ENCODE data around the gene ZKSCAN2. TPM values are rescaled to one million over a fixed set of nuclear protein-coding genes. Genes with fewer than 3 reads are reported as not detected.

ZKSCAN2 gene
- total and polyA plus RNA-seq, 4 donors: 0.47 to 3.4 (median 1.7) TPM

DNA sequence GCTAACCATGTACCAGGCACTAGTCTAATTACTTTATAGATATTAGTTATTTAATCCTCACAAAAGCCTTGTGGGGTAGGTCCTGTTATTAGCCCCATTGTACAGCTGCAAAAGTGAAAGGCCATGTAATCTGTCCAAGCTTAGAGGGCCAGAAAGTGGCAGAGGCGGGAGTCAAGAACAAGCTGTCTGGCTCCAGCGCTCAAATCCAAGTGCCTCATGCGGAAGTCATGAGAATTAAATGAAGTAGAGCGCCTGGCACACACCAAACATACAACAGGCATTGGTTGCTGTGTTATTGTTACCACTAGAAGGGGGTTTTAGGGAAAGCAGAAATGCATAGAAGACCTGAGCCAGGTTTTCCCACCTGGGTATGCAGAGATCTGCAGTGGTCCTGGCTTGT, 39.7 kb downstream of the ZKSCAN2 start:
- Histone ChIP-seq H3K27ac (ENCODE audit: low read depth in 1 of 2, low read length in 2 of 2) (no peak overlapping the region), H3K9me3 (ENCODE audit: control insufficient read depth in 4 of 4, low read length in 3 of 4) (no peaks in the 10 kb centered on the region), H3K9ac (ENCODE audit: low read depth in 1 of 2, low read length in 2 of 2) (no peak overlapping the region), H3K4me1 (ENCODE audit: control insufficient read depth in 4 of 4, insufficient read depth in 4 of 4, low read length in 3 of 4) (peaks cover 0 to 9% (median 6%) of the 10 kb centered on the region in 4 donors), H3K4me3 (ENCODE audit: low read depth in 1 of 3, low read length in 3 of 3) (no peak overlapping the region), H3K36me3 (ENCODE audit: control insufficient read depth in 4 of 4, insufficient read depth in 3 of 4, low read depth in 1 of 4, low read length in 3 of 4) (no peaks in the 10 kb centered on the region), H3K27me3 (ENCODE audit: control insufficient read depth in 4 of 4, insufficient read depth in 4 of 4, low read length in 3 of 4) (no peaks in the 10 kb centered on the region)
- no peak for DNase-seq (ENCODE audit: low spot score)
- TF ChIP-seq RAD21 (IDR thresholded peaks at IDR 0.05) (no peak), TAF1 (conservative IDR thresholded peaks at IDR 0.05) (no peak), JUND (IDR thresholded peaks at IDR 0.05) (no peak), HNF4G (IDR thresholded peaks at IDR 0.05) (no peak), EGR1 (IDR thresholded peaks at IDR 0.05; ENCODE audit: low read depth in 2 of 2) (no peak), FOXA1 (IDR thresholded peaks at IDR 0.05) (no peak), YY1 (IDR thresholded peaks at IDR 0.05) (no peak), NR2F2 (IDR thresholded peaks at IDR 0.05) (no peak), GABPA (IDR thresholded peaks at IDR 0.05 in 1 of 2, conservative IDR thresholded peaks at IDR 0.05 in 1 of 2) (no peak), FOXA2 (IDR thresholded peaks at IDR 0.05) (no peak), SP1 (IDR thresholded peaks at IDR 0.05) (no peak), HNF4A (conservative IDR thresholded peaks at IDR 0.05) (no peak), RXRA (IDR thresholded peaks at IDR 0.05) (no peak)
- TF ChIP-seq, protein P1, sequence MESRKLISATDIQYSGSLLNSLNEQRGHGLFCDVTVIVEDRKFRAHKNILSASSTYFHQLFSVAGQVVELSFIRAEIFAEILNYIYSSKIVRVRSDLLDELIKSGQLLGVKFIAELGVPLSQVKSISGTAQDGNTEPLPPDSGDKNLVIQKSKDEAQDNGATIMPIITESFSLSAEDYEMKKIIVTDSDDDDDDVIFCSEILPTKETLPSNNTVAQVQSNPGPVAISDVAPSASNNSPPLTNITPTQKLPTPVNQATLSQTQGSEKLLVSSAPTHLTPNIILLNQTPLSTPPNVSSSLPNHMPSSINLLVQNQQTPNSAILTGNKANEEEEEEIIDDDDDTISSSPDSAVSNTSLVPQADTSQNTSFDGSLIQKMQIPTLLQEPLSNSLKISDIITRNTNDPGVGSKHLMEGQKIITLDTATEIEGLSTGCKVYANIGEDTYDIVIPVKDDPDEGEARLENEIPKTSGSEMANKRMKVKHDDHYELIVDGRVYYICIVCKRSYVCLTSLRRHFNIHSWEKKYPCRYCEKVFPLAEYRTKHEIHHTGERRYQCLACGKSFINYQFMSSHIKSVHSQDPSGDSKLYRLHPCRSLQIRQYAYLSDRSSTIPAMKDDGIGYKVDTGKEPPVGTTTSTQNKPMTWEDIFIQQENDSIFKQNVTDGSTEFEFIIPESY (IDR thresholded peaks at IDR 0.05): no peak
- TF ChIP-seq, protein P2, sequence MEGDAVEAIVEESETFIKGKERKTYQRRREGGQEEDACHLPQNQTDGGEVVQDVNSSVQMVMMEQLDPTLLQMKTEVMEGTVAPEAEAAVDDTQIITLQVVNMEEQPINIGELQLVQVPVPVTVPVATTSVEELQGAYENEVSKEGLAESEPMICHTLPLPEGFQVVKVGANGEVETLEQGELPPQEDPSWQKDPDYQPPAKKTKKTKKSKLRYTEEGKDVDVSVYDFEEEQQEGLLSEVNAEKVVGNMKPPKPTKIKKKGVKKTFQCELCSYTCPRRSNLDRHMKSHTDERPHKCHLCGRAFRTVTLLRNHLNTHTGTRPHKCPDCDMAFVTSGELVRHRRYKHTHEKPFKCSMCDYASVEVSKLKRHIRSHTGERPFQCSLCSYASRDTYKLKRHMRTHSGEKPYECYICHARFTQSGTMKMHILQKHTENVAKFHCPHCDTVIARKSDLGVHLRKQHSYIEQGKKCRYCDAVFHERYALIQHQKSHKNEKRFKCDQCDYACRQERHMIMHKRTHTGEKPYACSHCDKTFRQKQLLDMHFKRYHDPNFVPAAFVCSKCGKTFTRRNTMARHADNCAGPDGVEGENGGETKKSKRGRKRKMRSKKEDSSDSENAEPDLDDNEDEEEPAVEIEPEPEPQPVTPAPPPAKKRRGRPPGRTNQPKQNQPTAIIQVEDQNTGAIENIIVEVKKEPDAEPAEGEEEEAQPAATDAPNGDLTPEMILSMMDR (IDR thresholded peaks at IDR 0.05; ENCODE audit: low read depth, low read length, missing input control): no peak
- TF ChIP-seq, protein P3, sequence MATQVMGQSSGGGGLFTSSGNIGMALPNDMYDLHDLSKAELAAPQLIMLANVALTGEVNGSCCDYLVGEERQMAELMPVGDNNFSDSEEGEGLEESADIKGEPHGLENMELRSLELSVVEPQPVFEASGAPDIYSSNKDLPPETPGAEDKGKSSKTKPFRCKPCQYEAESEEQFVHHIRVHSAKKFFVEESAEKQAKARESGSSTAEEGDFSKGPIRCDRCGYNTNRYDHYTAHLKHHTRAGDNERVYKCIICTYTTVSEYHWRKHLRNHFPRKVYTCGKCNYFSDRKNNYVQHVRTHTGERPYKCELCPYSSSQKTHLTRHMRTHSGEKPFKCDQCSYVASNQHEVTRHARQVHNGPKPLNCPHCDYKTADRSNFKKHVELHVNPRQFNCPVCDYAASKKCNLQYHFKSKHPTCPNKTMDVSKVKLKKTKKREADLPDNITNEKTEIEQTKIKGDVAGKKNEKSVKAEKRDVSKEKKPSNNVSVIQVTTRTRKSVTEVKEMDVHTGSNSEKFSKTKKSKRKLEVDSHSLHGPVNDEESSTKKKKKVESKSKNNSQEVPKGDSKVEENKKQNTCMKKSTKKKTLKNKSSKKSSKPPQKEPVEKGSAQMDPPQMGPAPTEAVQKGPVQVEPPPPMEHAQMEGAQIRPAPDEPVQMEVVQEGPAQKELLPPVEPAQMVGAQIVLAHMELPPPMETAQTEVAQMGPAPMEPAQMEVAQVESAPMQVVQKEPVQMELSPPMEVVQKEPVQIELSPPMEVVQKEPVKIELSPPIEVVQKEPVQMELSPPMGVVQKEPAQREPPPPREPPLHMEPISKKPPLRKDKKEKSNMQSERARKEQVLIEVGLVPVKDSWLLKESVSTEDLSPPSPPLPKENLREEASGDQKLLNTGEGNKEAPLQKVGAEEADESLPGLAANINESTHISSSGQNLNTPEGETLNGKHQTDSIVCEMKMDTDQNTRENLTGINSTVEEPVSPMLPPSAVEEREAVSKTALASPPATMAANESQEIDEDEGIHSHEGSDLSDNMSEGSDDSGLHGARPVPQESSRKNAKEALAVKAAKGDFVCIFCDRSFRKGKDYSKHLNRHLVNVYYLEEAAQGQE (IDR thresholded peaks at IDR 0.05): no peak
- TF ChIP-seq, protein P4, sequence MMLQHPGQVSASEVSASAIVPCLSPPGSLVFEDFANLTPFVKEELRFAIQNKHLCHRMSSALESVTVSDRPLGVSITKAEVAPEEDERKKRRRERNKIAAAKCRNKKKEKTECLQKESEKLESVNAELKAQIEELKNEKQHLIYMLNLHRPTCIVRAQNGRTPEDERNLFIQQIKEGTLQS (IDR thresholded peaks at IDR 0.05): no peak
- TF ChIP-seq, protein P5, sequence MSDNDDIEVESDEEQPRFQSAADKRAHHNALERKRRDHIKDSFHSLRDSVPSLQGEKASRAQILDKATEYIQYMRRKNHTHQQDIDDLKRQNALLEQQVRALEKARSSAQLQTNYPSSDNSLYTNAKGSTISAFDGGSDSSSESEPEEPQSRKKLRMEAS (IDR thresholded peaks at IDR 0.05): no peak
- WGBS: 97% methylated on average over 4 of the region's 4 CpGs
